GM12878 (cell line): ENCODE measurements around the gene GCSAML.

Source experiments
- CHD1 ChIP-seq: IDR thresholded peaks from 2 replicates; pipeline ENCODE4 v1.6.1; 2012; ENCODE audit warnings: low read depth, low read length, improper control_type of control experiment
- IKZF2 ChIP-seq, 2 experiments: fragments of 450-650 bp; IDR thresholded peaks; 2 replicates each; pipeline ENCODE4 v1.6.1; 2017; ENCODE audit warnings: mild to moderate bottlenecking in 2 of 2, moderate library complexity in 2 of 2
- POLR2A ChIP-seq: IDR thresholded peaks from 2 replicates; pipeline ENCODE4 v1.6.1; 2011; ENCODE audit warnings: low read depth, mild to moderate bottlenecking, low read length
- POLR2AphosphoS5 ChIP-seq: IDR thresholded peaks from 2 replicates; pipeline ENCODE4 v1.6.1; 2011; ENCODE audit warnings: mild to moderate bottlenecking, low read length, inconsistent platforms
- RAD21 ChIP-seq: IDR thresholded peaks from 2 replicates; pipeline ENCODE4 v1.6.1; 2011; ENCODE audit warnings: mild to moderate bottlenecking, low read depth, low read length, moderate library complexity; ENCODE audit not compliant: insufficient read depth
- RAD51 ChIP-seq: fragments of 450-650 bp; IDR thresholded peaks from 2 replicates; pipeline ENCODE4 v1.6.1; 2016; ENCODE audit warnings: moderate library complexity, mild to moderate bottlenecking, inconsistent platforms
- RFX5 ChIP-seq: IDR thresholded peaks from 2 replicates; pipeline ENCODE4 v1.6.1; 2011; ENCODE audit warnings: low read depth, low read length, improper control_type of control experiment
- TARDBP ChIP-seq: IDR thresholded peaks from 2 replicates; pipeline ENCODE4 v1.6.1; 2016; ENCODE audit warnings: borderline replicate concordance
- TF ChIP-seq, protein P1 (sequence below), 3 experiments: IDR thresholded peaks in 2 of 3; conservative IDR thresholded peaks in 1 of 3; 2 replicates each; pipeline ENCODE4 v1.5.1; 2011; ENCODE audit warnings: low read depth in 3 of 3, low read length in 3 of 3, mild to moderate bottlenecking in 3 of 3, control low read depth in 2 of 3, moderate library complexity in 2 of 3, inconsistent platforms in 1 of 3, mixed read lengths in 1 of 3; ENCODE audit not compliant: control insufficient read depth in 2 of 3, insufficient read depth in 1 of 3; ENCODE audit errors: extremely low read depth in 1 of 3
- TF ChIP-seq, protein P2 (sequence below): fragments of 450-650 bp; formaldehyde crosslinking; IDR thresholded peaks from 2 replicates; pipeline ENCODE4 v1.4.0; 2020; ENCODE audit warnings: mild to moderate bottlenecking, moderate library complexity

DNA sequence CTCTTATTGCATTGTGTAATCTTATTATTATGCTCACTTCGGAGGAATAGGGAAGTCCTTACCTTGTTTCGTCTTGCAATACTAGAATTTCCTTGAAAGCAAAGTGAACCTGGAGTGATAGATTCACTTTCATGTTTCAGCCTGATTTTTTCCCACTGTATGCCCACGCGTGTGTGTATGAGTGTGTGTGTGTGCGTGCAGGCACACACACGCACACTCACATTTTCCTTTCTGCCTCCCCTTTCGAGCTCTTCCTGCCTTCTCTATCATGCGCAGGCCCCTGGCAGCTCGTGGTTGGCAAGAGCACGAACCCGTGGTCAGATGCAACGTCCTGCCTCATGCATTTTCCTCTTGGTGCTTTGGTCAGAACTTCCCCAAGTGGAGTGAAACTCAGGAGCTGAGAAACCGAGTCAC is at the start of gene GCSAML:
- TF ChIP-seq, protein P1, sequence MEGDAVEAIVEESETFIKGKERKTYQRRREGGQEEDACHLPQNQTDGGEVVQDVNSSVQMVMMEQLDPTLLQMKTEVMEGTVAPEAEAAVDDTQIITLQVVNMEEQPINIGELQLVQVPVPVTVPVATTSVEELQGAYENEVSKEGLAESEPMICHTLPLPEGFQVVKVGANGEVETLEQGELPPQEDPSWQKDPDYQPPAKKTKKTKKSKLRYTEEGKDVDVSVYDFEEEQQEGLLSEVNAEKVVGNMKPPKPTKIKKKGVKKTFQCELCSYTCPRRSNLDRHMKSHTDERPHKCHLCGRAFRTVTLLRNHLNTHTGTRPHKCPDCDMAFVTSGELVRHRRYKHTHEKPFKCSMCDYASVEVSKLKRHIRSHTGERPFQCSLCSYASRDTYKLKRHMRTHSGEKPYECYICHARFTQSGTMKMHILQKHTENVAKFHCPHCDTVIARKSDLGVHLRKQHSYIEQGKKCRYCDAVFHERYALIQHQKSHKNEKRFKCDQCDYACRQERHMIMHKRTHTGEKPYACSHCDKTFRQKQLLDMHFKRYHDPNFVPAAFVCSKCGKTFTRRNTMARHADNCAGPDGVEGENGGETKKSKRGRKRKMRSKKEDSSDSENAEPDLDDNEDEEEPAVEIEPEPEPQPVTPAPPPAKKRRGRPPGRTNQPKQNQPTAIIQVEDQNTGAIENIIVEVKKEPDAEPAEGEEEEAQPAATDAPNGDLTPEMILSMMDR (IDR thresholded peaks at IDR 0.05 in 2 of 3, conservative IDR thresholded peaks at IDR 0.05 in 1 of 3; ENCODE audit: control insufficient read depth in 2 of 3, extremely low read depth in 1 of 3, insufficient read depth in 1 of 3, low read depth in 3 of 3, low read length in 3 of 3): no peak
- TF ChIP-seq POLR2A: no peak
- TF ChIP-seq CHD1: no peak
- TF ChIP-seq TARDBP: no peak
- TF ChIP-seq, protein P2, sequence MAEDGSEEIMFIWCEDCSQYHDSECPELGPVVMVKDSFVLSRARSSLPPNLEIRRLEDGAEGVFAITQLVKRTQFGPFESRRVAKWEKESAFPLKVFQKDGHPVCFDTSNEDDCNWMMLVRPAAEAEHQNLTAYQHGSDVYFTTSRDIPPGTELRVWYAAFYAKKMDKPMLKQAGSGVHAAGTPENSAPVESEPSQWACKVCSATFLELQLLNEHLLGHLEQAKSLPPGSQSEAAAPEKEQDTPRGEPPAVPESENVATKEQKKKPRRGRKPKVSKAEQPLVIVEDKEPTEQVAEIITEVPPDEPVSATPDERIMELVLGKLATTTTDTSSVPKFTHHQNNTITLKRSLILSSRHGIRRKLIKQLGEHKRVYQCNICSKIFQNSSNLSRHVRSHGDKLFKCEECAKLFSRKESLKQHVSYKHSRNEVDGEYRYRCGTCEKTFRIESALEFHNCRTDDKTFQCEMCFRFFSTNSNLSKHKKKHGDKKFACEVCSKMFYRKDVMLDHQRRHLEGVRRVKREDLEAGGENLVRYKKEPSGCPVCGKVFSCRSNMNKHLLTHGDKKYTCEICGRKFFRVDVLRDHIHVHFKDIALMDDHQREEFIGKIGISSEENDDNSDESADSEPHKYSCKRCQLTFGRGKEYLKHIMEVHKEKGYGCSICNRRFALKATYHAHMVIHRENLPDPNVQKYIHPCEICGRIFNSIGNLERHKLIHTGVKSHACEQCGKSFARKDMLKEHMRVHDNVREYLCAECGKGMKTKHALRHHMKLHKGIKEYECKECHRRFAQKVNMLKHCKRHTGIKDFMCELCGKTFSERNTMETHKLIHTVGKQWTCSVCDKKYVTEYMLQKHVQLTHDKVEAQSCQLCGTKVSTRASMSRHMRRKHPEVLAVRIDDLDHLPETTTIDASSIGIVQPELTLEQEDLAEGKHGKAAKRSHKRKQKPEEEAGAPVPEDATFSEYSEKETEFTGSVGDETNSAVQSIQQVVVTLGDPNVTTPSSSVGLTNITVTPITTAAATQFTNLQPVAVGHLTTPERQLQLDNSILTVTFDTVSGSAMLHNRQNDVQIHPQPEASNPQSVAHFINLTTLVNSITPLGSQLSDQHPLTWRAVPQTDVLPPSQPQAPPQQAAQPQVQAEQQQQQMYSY (CRISPR knock-in tag): no peak
- TF ChIP-seq IKZF2 (IDR thresholded peaks at IDR 0.05): no peak
- TF ChIP-seq POLR2AphosphoS5: no peak
- TF ChIP-seq RFX5: no peak
- TF ChIP-seq RAD51: no peak
- TF ChIP-seq RAD21: no peak
